C4-2B (cell line): Measurements from ENCODE around the gene SAC3D1.
"Not testable (repeated sequence)": the region's sequence is repeated elsewhere in the genome, so short reads cannot be mapped to it uniquely, and the experiment has no call there.

Experiments
- CTCF ChIP-seq: fragments of 450-650 bp; conservative IDR thresholded peaks from 2 replicates; pipeline ENCODE4 v1.5.1; 2017; ENCODE audit warnings: mild to moderate bottlenecking
- ZFX ChIP-seq: fragments of 450-650 bp; IDR thresholded peaks from 2 replicates; pipeline ENCODE4 v1.6.1; 2017

DNA sequence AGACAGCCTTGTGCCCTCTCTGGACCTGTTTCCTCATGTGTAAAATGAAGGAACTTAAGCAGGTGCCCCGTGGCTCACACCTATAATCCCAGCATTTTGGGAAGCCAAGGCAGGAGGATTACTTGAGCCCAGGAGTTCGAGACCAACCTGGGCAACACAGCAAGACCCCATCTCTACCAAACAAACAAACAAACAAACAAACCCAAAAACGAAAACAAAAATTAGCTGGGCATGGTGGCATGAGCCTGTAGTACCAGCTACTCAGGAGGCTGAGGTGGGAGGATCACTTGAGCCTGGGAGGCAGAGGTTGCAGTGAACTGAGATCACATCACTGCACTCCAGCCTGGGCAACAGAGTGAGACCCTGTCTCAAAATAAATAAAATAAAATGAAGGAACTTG is 37.0 kb upstream of the SAC3D1 start:
- not testable (repeated sequence) for TF ChIP-seq CTCF, ZFX
